Measurements from ENCODE around the gene HAPLN1. TPM values are rescaled to one million over a fixed set of nuclear protein-coding genes. Genes with fewer than 3 reads are reported as not detected.

Gene HAPLN1
- total RNA-seq, 2 donors from 2014 or later: 3.8 to 5.9 TPM

DNA sequence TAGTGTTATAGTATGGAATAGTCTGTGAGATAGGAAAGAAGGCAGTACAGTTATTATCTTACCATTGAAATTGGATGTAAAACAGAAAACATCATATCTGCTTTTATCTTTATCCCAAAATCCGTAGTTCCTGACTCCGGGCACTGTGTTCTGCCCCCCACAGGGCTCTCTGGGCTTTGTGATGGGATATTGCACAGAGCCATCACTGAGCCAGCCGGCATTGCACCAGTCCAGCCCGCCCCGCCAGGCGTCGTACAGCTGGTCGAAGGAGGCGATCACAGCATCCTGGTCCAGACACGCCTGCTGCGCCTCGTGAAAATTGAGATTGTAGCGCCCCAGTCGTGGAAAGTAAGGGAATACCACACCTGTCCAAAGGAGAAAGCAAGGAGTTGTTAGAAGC is 76.4 kb downstream of the HAPLN1 start:
- Histone ChIP-seq H3K4me1 (no peaks in the 10 kb centered on the region), H3K9me3 (no peaks in the 10 kb centered on the region), H3K9ac (ENCODE audit: low read depth in 2 of 2, low read length in 2 of 2) (no peak overlapping the region), H3K36me3 (no peaks in the 10 kb centered on the region), H3K4me3 (no peak overlapping the region), H3K27me3 (no peaks in the 10 kb centered on the region), H3K27ac (no peak overlapping the region)
- intact Hi-C loops (cut with DNase I): no loop called here
- no peak for DNase-seq
- TF ChIP-seq, protein P1, sequence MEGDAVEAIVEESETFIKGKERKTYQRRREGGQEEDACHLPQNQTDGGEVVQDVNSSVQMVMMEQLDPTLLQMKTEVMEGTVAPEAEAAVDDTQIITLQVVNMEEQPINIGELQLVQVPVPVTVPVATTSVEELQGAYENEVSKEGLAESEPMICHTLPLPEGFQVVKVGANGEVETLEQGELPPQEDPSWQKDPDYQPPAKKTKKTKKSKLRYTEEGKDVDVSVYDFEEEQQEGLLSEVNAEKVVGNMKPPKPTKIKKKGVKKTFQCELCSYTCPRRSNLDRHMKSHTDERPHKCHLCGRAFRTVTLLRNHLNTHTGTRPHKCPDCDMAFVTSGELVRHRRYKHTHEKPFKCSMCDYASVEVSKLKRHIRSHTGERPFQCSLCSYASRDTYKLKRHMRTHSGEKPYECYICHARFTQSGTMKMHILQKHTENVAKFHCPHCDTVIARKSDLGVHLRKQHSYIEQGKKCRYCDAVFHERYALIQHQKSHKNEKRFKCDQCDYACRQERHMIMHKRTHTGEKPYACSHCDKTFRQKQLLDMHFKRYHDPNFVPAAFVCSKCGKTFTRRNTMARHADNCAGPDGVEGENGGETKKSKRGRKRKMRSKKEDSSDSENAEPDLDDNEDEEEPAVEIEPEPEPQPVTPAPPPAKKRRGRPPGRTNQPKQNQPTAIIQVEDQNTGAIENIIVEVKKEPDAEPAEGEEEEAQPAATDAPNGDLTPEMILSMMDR (IDR thresholded peaks at IDR 0.05): no peak

DNA sequence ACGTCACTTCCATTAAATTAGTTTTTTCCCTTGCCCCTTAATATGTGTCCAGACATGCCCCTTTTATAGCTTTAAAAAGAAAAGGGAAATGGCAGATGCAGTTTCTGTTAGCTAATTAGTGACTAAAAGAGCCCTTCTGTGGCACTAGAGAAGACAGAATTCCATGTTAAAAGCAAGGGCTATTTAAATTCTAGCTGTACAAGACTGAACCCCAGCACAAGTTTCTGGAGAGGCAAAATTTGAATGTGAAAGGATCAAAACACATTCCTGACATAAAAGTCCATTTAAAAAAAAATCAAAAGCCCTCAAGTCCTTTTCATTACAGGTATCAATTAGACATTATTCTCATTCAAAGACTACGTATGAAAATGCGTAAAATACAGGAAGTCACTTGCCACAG is 78.7 kb downstream of the HAPLN1 start:
- Histone ChIP-seq H3K36me3 (no peaks in the 10 kb centered on the region), H3K9ac (ENCODE audit: low read depth in 2 of 2, low read length in 2 of 2) (no peak overlapping the region), H3K4me3 (no peak overlapping the region), H3K27ac (no peak overlapping the region), H3K4me1 (no peaks in the 10 kb centered on the region), H3K9me3 (no peaks in the 10 kb centered on the region), H3K27me3 (no peaks in the 10 kb centered on the region)
- no peak for DNase-seq
- intact Hi-C loops (cut with DNase I): no loop called here
- TF ChIP-seq, protein P1 (IDR thresholded peaks at IDR 0.05): no peak

DNA sequence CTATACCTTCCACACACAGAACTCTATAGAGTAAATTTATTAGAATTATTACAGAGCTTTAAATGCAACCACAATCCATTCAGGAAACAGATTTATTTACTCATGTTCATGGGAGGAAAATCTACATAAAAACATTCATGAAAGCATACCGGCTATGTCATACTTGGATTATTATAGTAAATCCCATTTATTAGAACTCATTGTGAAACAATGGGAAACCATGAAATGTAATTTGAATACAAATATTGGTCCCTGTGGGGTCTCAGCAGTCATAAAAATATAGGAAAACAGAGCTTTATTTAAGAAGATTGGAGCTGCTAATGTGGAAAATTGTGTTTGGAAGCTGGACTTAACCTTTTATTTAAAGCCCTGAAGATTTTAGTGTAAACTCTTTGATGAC is 80.7 kb downstream of the HAPLN1 start:
- H3K27me3 ChIP-seq: no peaks in the 10 kb centered on the region
- H3K4me1 ChIP-seq: no peaks in the 10 kb centered on the region
- H3K4me3 ChIP-seq: no peak overlapping the region
- intact Hi-C loops (cut with DNase I): no loop called here
- H3K9ac ChIP-seq (ENCODE audit: low read depth in 2 of 2, low read length in 2 of 2): no peak overlapping the region
- no peak for DNase-seq
- no peak overlapping the region for H3K27ac ChIP-seq
- TF ChIP-seq, protein P1 (IDR thresholded peaks at IDR 0.05): no peak
- no peaks in the 10 kb centered on the region for H3K9me3 ChIP-seq
- H3K36me3 ChIP-seq: no peaks in the 10 kb centered on the region

DNA sequence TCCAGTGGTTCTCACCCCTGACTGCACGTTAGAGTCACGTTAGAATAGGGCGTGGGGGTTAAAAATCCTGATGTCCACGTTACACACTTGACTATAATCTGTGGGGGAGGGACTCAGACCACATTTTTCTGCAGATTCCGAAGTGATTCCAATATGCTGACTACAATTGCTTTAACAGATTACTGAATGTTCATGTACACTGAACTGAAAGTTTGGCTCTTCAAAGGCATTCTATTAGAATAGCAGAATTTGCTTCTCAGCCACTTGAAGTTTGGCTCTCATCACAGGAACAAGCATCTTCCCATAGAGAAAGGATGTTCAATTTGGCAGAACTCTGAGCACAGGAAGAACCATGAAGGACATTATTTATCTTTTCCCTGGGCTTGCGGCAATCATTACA is 84.5 kb downstream of the HAPLN1 start:
- Histone ChIP-seq H3K9ac (ENCODE audit: low read depth in 2 of 2, low read length in 2 of 2) (no peak overlapping the region), H3K9me3 (no peaks in the 10 kb centered on the region), H3K27me3 (no peaks in the 10 kb centered on the region), H3K4me1 (no peaks in the 10 kb centered on the region), H3K27ac (no peak overlapping the region), H3K4me3 (no peak overlapping the region), H3K36me3 (no peaks in the 10 kb centered on the region)
- TF ChIP-seq, protein P1 (IDR thresholded peaks at IDR 0.05): no peak
- DNase-seq: no peak
- intact Hi-C loops (cut with DNase I): no loop called here

DNA sequence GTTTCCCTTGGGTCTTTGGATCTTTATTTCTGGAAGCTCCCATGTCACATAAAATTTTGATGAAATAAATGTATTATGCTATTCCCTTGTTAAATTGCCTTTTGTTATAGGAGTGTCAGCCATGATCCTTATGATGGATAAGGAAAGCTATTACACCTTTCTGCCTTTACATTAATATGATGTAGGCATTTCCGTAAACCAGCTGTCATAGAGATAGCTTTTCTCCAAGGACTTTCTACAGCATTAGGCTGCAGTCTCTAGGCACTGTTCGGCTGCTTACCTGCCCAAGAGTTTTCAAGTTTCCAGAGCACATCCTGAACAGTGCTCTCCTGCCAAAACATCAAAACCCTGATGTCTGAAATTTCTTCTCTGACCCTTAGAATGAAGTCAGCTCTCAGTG is 87.4 kb downstream of the HAPLN1 start:
- H3K27ac ChIP-seq: no peak overlapping the region
- H3K9ac ChIP-seq (ENCODE audit: low read depth in 2 of 2, low read length in 2 of 2): no peak overlapping the region
- TF ChIP-seq, protein P1 (IDR thresholded peaks at IDR 0.05): no peak
- H3K9me3 ChIP-seq: no peaks in the 10 kb centered on the region
- DNase-seq: no peak
- H3K36me3 ChIP-seq: no peaks in the 10 kb centered on the region
- intact Hi-C loops (cut with DNase I): no loop called here
- H3K4me1 ChIP-seq: no peaks in the 10 kb centered on the region
- no peak overlapping the region for H3K4me3 ChIP-seq
- H3K27me3 ChIP-seq: no peaks in the 10 kb centered on the region

DNA sequence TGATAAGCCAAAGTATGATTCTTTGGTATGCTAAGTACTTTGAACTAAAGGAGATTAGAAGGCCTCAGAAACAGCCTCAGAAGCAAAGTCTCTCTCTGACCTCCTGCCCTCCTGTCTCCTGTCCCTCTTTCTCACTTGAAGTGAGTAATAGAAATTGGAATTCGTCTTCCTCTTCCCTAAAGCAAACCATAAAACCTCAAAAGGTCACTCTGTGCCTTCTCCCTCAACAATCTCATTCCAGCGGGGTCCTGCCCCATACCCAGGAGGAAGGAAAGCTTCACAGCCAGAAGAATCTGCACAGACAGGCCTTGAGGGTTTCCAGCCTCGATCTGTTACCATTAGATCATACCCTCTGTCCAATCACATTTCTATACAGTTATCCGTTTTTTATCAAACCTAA is 87.8 kb downstream of the HAPLN1 start:
- no peak for DNase-seq
- Histone ChIP-seq H3K27ac (no peak overlapping the region), H3K36me3 (no peaks in the 10 kb centered on the region), H3K4me3 (no peak overlapping the region), H3K9me3 (no peaks in the 10 kb centered on the region), H3K4me1 (no peaks in the 10 kb centered on the region), H3K9ac (ENCODE audit: low read depth in 2 of 2, low read length in 2 of 2) (no peak overlapping the region), H3K27me3 (no peaks in the 10 kb centered on the region)
- intact Hi-C loops (cut with DNase I): no loop called here
- TF ChIP-seq, protein P1 (IDR thresholded peaks at IDR 0.05): no peak

Data from colonic mucosa (tissue), 4 donors.